B cell (primary cell): ENCODE measurements around the gene GUCY2D. TPM values are rescaled to one million over a fixed set of nuclear protein-coding genes. Genes with fewer than 3 reads are reported as not detected.
A peak's percentile ranks its signal among the peaks of the same experiment; 100 is the strongest.

Source experiments
- ATAC-seq: fragments of 200-7000 bp; cut with Tn5 transposase; one replicate; pipeline ENCODE4 v1.10.0; 2021; ENCODE audit warnings: low read depth, mild to moderate bottlenecking, moderate number of reproducible peaks, moderate library complexity
- CTCF ChIA-PET: fragments of 350-600 bp; sonication (Branson Sonifier 250); formaldehyde crosslinking; loops from one replicate; lab custom pipeline; 2021; ENCODE audit warnings: antibody characterized with exemption, inconsistent platforms; lab: Charles Lee
- POLR2A ChIA-PET: fragments of 350-600 bp; sonication (Branson Sonifier 250); formaldehyde crosslinking; loops from one replicate; lab custom pipeline; 2021; ENCODE audit warnings: antibody characterized with exemption; lab: Charles Lee
- DNase-seq: peaks from one replicate; pipeline ENCODE4 v3.0.0; 2013
- H2AFZ ChIP-seq: 2 replicates; pipeline ENCODE4 v1.6.1; 2012; ENCODE audit warnings: mild to moderate bottlenecking, low read depth, low read length; ENCODE audit not compliant: insufficient read depth, poor library complexity, severe bottlenecking
- H3K27ac ChIP-seq, 2 donors: 1 replicate in 1 of 2; 2 replicates in 1 of 2; pipeline ENCODE4 v1.5.1; 2012 to 2013; ENCODE audit warnings: low read length in 2 of 2, mild to moderate bottlenecking in 2 of 2, moderate library complexity in 1 of 2
- H3K27me3 ChIP-seq, 4 experiments: fragments of 200-600 bp in 1 of 4; sonication (generic) in 1 of 4; replicated peaks in 1 of 4; 1 replicate in 2 of 4; 2 replicates in 2 of 4; pipeline versions ENCODE4 v1.6.1 to v1.7.0; 2013 to 2016; ENCODE audit warnings: low read length in 3 of 4, mild to moderate bottlenecking in 2 of 4, mixed read lengths in 1 of 4, moderate library complexity in 1 of 4; ENCODE audit not compliant: insufficient read depth in 4 of 4, control insufficient read depth in 3 of 4; ENCODE audit errors: control extremely low read depth in 1 of 4
- H3K36me3 ChIP-seq, 2 experiments: replicated peaks in 1 of 2; 1 replicate in 1 of 2; 2 replicates in 1 of 2; pipeline versions ENCODE4 v1.6.1 to v1.7.1; 2013; ENCODE audit warnings: low read length in 1 of 2; ENCODE audit not compliant: insufficient read depth in 2 of 2, control insufficient read depth in 1 of 2; ENCODE audit errors: control extremely low read depth in 1 of 2, extremely low read depth in 1 of 2
- H3K4me1 ChIP-seq, 2 donors: fragments of 200-600 bp in 1 of 2; sonication (generic) in 1 of 2; 1 replicate in 1 of 2; 2 replicates in 1 of 2; pipeline versions ENCODE4 v1.5.1 to v1.6.1; 2013 to 2017; ENCODE audit warnings: low read length in 2 of 2; ENCODE audit not compliant: control insufficient read depth in 2 of 2, insufficient read depth in 2 of 2
- H3K4me2 ChIP-seq: replicated peaks from 2 replicates; pipeline ENCODE3; 2012; ENCODE audit warnings: mild to moderate bottlenecking, low read depth, low read length; ENCODE audit not compliant: poor library complexity, severe bottlenecking
- H3K4me3 ChIP-seq, 5 experiments: fragments of 200-600 bp in 1 of 5; sonication (generic) in 1 of 5; 1 replicate in 3 of 5; 2 replicates in 2 of 5; pipeline versions ENCODE4 v1.5.1 to v1.7.0; 2011 to 2016; ENCODE audit warnings: low read length in 4 of 5, mild to moderate bottlenecking in 4 of 5, low read depth in 2 of 5, control low read depth in 1 of 5, moderate library complexity in 1 of 5; ENCODE audit not compliant: insufficient read depth in 1 of 5; ENCODE audit errors: control extremely low read depth in 1 of 5, extremely low read depth in 1 of 5
- H3K79me2 ChIP-seq: fragments of 200-600 bp; sonication (generic); one replicate; pipeline ENCODE4 v1.6.0; 2016; ENCODE audit warnings: low read length; ENCODE audit not compliant: control insufficient read depth, insufficient read depth
- H3K9ac ChIP-seq: fragments of 200-600 bp; sonication (generic); 2 replicates; pipeline ENCODE4 v1.6.1; 2017; ENCODE audit warnings: mild to moderate bottlenecking, low read length, moderate library complexity
- H3K9me3 ChIP-seq, 3 donors: one replicate each; pipeline versions ENCODE4 v1.6.1 to v1.7.1; 2013; ENCODE audit warnings: low read length in 2 of 3; ENCODE audit not compliant: control insufficient read depth in 2 of 3, insufficient read depth in 1 of 3; ENCODE audit errors: control extremely low read depth in 1 of 3
- H4K20me1 ChIP-seq: 2 replicates; pipeline ENCODE4 v1.6.0; 2012; ENCODE audit warnings: mild to moderate bottlenecking, low read length; ENCODE audit not compliant: insufficient read depth, control insufficient read depth, poor library complexity, severe bottlenecking
- H3K27ac Mint-ChIP-seq: one replicate; pipeline ENCODE4 v1.8.0; 2021; ENCODE audit warnings: mixed read lengths
- H3K27me3 Mint-ChIP-seq: one replicate; pipeline ENCODE4 v1.8.0; 2021; ENCODE audit warnings: mixed read lengths
- H3K4me1 Mint-ChIP-seq: one replicate; pipeline ENCODE4 v1.8.0; 2021; ENCODE audit warnings: mixed read lengths
- H3K4me3 Mint-ChIP-seq: one replicate; pipeline ENCODE4 v1.8.0; 2021; ENCODE audit warnings: mixed read lengths
- H3K9me3 Mint-ChIP-seq: one replicate; pipeline ENCODE4 v1.8.0; 2022; ENCODE audit warnings: mixed read lengths; ENCODE audit not compliant: insufficient read depth
- CTCF ChIP-seq: fragments of 200-600 bp; IDR thresholded peaks from one replicate; pipeline ENCODE4 v1.8.0; 2022; ENCODE audit warnings: antibody characterized with exemption, mild to moderate bottlenecking
- EZH2 ChIP-seq: IDR thresholded peaks from 2 replicates; pipeline ENCODE4 v1.6.1; 2012; ENCODE audit warnings: borderline replicate concordance, low read depth, mild to moderate bottlenecking, moderate library complexity, low read length; ENCODE audit not compliant: insufficient read depth, poor library complexity, severe bottlenecking
- WGBS: methylation state at CpG from one replicate; pipeline ENCODE4 v1.1.5; 2013; ENCODE audit warnings: missing lambda C conversion rate; ENCODE audit not compliant: insufficient coverage; 5-methylcytosine and 5-hydroxymethylcytosine counted together
- intact Hi-C: fragments of 100-400 bp; cut with micrococcal nuclease; formaldehyde crosslinking; loops from one replicate; pipeline ENCODE4 v1.10.0; 2022
- polyA plus RNA-seq: library from polyadenylated mRNA; depleted of rRNA; stranded (reverse); fragments of >200 nt; gene quantifications from 2 replicates; pipeline ENCODE4 v1.2.3, GENCODE V29; 2012
- total RNA-seq, 2 donors: library from RNA; stranded (reverse); fragments of 120-200 nt in 1 of 2; gene quantifications; 1 replicate in 1 of 2; 2 replicates in 1 of 2; pipeline versions ENCODE4 v1.2.3 to v1.2.4, GENCODE V29; 2013 to 2022

Gene GUCY2D
- total and polyA plus RNA-seq, 2 donors (not counting 1 experiment from before 2014, with no cell fraction given), result not detected

- Mint-ChIP-seq H3K27ac (no peak overlapping the region), H3K9me3 (no peaks in the 10 kb centered on the region), H3K4me1 (peaks cover 25% of the 10 kb centered on the region), H3K27me3 (peaks cover under 1% of the 10 kb centered on the region), H3K4me3 (no peak overlapping the region)
- Histone ChIP-seq H3K4me2 (no peak overlapping the region), H2AFZ (no peak overlapping the region), H3K9ac (no peak overlapping the region), H4K20me1 (no peaks in the 10 kb centered on the region), H3K27me3 (no peaks in the 10 kb centered on the region), H3K27ac (no peak overlapping the region), H3K4me1 (peaks cover 20 to 21% of the 10 kb centered on the region in 2 donors), H3K9me3 (no peaks in the 10 kb centered on the region), H3K36me3 (no peaks in the 10 kb centered on the region), H3K79me2 (no peaks in the 10 kb centered on the region), H3K4me3 (no peak overlapping the region)
- intact Hi-C loops, result no loop called here
- DNase-seq (no peak), ATAC-seq (no peak)
- WGBS, result 80% methylated on average over 1 of the region's 6 CpGs
- ChIA-PET CTCF (interaction anchor here (1.4 to 10.2 kb wide), 3 partner anchors 10 to 65 kb away, joined by 3 to 131 read pairs (median 6); no protein-coding TSS in a partner anchor), POLR2A (no interaction called here)
- TF ChIP-seq CTCF, result no peak
- TF ChIP-seq EZH2, result no peak
Measured at GRCh38 chr17:8052256-8053252, 50.1 kb downstream of the GUCY2D start.

- no peaks in the 10 kb centered on the region for H4K20me1 ChIP-seq
- H3K4me3 Mint-ChIP-seq, result no peak overlapping the region
- ChIA-PET POLR2A (no interaction called here), CTCF (interaction anchor here (1.1 to 10.2 kb wide), 3 partner anchors 12 to 310 kb away, joined by 3 to 131 read pairs (median 6); no protein-coding TSS in a partner anchor)
- H3K4me3 ChIP-seq, result no peak overlapping the region
- TF ChIP-seq CTCF (no peak), EZH2 (no peak)
- H3K36me3 ChIP-seq, result no peaks in the 10 kb centered on the region
- DNase-seq (peak; percentile 5), ATAC-seq (no peak)
- peak overlapping the region; percentile 64 for H3K27ac Mint-ChIP-seq
- H3K9me3 Mint-ChIP-seq, result no peaks in the 10 kb centered on the region
- H3K9me3 ChIP-seq, result no peaks in the 10 kb centered on the region
- H3K4me2 ChIP-seq, result no peak overlapping the region
- H3K4me1 ChIP-seq, result peaks cover 22 to 25% of the 10 kb centered on the region in 2 donors
- intact Hi-C loops, result no loop called here
- peaks cover 4% of the 10 kb centered on the region for H3K27me3 Mint-ChIP-seq
- H2AFZ ChIP-seq, result no peak overlapping the region
- no peaks in the 10 kb centered on the region for H3K79me2 ChIP-seq
- no peak overlapping the region for H3K27ac ChIP-seq
- WGBS, result 96% methylated on average over 7 of the region's 7 CpGs
- peaks cover 29% of the 10 kb centered on the region for H3K4me1 Mint-ChIP-seq
- no peak overlapping the region for H3K9ac ChIP-seq
- H3K27me3 ChIP-seq, result no peaks in the 10 kb centered on the region
Measured at GRCh38 chr17:8053600-8053999, 51.2 kb downstream of the GUCY2D start.
